Activated T-cell treated with anti-CD3 and anti-CD28 coated beads, Interleukin-2, amount 50 U/mL, for 24 hours (primary cell): ENCODE data around the gene GJB2.
A peak's percentile ranks its signal among the peaks of the same experiment; 100 is the strongest.

Experiments
- DNase-seq: peaks from one replicate; pipeline ENCODE4 v3.0.0-alpha.2; 2020
- H3K27ac Mint-ChIP-seq: 2 replicates; pipeline ENCODE4 v1.8.0; 2020; ENCODE audit warnings: mild to moderate bottlenecking, mixed read lengths
- H3K27me3 Mint-ChIP-seq: 2 replicates; pipeline ENCODE4 v1.8.0; 2020; ENCODE audit warnings: mixed read lengths
- H3K36me3 Mint-ChIP-seq: 2 replicates; pipeline ENCODE4 v1.8.0; 2020; ENCODE audit warnings: low read depth, mixed read lengths
- H3K4me1 Mint-ChIP-seq: 2 replicates; pipeline ENCODE4 v1.8.0; 2020; ENCODE audit warnings: low read depth, mixed read lengths
- H3K4me3 Mint-ChIP-seq: 2 replicates; pipeline ENCODE4 v1.8.0; 2020; ENCODE audit warnings: mild to moderate bottlenecking, moderate library complexity, mixed read lengths
- H3K9me3 Mint-ChIP-seq: 2 replicates; pipeline ENCODE4 v1.8.0; 2020; ENCODE audit warnings: mixed read lengths

The GJB2 gene

DNA sequence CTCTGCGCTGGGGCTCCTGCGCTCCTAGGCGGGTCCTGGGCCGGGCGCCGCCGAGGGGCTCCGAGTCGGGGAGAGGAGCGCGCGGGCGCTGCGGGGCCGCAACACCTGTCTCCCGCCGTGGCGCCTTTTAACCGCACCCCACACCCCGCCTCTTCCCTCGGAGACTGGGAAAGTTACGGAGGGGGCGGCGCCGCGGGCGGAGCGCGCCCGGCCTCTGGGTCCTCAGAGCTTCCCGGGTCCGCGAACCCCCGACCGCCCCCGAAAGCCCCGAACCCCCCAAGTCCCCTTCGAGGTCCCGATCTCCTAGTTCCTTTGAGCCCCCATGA is at the start of gene GJB2:
Gene GJB2 (minus strand): TSS at position 103 of the 326 bp plus-strand sequence. CDS start 3,357 bp downstream, outside the sequence.
- no peak for DNase-seq
- Mint-ChIP-seq H3K4me3 (peak within 1 kb of the TSS; percentile 68), H3K36me3 (no peaks in the 10 kb centered on the region), H3K4me1 (peaks cover 24% of the 10 kb centered on the region), H3K9me3 (no peaks in the 10 kb centered on the region), H3K27ac (no peak within 1 kb of the TSS), H3K27me3 (peaks cover 65% of the 10 kb centered on the region)

DNA sequence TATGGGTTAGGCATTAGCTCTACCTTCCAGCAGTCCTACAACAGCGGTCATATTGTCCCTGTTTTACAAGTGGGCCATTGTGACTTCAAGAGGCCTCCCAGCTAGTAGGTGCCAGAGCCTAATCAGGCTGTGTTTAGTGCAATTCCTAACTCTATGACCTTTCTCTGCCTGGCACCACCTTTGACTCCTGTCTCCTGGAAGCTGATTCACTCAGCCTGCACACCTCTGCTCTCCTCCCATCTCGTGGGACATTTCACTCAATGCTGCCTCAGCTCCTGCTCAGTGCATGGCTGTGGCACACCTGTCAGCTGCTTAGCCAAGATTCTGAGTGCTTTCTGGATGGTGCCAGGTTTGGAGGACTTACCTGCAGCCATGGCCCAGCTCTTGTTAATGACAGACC is 48.9 kb upstream of the GJB2 start:
- H3K27me3 Mint-ChIP-seq = peaks cover 21% of the 10 kb centered on the region
- no peak for DNase-seq
- no peaks in the 10 kb centered on the region for H3K36me3 Mint-ChIP-seq
- H3K9me3 Mint-ChIP-seq = no peaks in the 10 kb centered on the region
- H3K4me3 Mint-ChIP-seq = no peak overlapping the region
- H3K27ac Mint-ChIP-seq = no peak overlapping the region
- H3K4me1 Mint-ChIP-seq = peaks cover 3% of the 10 kb centered on the region

DNA sequence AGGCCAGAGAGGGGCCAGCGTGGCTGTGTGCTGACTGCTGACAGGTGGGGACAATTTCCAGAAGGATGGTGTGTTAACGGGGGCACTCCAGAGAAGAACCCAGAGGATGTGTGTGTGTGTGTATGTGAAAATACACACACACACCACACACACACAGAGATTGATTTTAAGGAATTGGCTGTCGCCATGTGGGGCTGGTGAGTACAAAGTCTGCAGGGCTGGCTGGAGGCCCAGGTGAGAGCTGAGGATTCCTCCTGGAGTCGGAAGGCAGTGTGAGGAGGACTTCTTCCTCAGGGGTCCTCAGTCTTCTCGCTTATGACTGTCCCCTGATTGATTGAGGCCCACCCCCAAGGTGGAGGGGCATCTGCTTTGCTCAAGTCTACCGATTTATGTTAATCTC is 47.0 kb upstream of the GJB2 start:
- peaks cover 3% of the 10 kb centered on the region for H3K4me1 Mint-ChIP-seq
- no peak overlapping the region for H3K27ac Mint-ChIP-seq
- no peak overlapping the region for H3K4me3 Mint-ChIP-seq
- H3K27me3 Mint-ChIP-seq = peaks cover 28% of the 10 kb centered on the region
- H3K9me3 Mint-ChIP-seq = no peaks in the 10 kb centered on the region
- H3K36me3 Mint-ChIP-seq = no peaks in the 10 kb centered on the region
- DNase-seq = no peak

- Mint-ChIP-seq H3K4me3 (peak overlapping the region; percentile 15), H3K9me3 (no peaks in the 10 kb centered on the region), H3K4me1 (peaks cover 11% of the 10 kb centered on the region), H3K36me3 (no peaks in the 10 kb centered on the region), H3K27ac (no peak overlapping the region), H3K27me3 (peaks cover 50% of the 10 kb centered on the region)
- no peak for DNase-seq
Observed at GRCh38 chr13:20232556-20233277, 40.0 kb upstream of the GJB2 start.

DNA sequence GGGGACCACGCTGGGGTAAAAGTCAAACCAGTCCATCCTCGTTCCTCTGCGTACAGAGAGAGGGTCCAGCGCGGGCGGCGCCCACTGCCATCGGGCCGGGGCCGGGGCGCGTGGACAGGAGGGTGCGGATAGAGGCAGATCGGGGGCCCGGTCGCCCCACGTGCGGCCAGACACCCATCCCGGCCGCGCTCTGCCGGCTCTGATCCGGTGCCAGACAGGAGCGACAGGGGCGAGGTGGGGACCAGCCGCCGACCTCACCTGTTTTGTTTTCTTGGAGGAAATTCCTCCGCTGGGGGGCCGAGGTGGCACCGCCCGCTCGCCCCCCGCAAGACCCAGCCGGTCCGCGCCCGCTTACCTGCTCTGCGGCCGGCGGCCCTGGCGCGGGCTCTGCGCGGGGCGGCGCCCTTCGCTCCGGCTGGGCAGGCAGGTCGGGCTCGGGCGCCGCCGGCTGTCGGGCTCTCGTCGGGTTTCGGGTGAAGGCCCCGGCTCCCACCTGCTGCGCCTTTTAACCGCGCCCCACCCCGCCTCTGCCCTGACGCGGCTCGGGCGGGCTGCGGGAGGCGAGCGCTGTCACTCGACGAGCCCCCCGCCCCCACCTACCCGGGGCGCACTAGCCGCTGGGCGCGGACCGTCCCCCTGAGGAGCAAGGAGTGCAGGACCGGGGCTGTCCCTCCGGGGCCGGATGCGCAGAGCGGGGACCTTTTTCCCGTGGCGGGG is 39.3 kb upstream of the GJB2 start, which contains the start of gene GJB6:
Gene GJB6 (minus strand): TSS at position 481 of the 717 bp plus-strand sequence. CDS start 8,839 bp downstream, outside the sequence.
- peaks cover 50% of the 10 kb centered on the region for H3K27me3 Mint-ChIP-seq
- H3K27ac Mint-ChIP-seq = peak within 1 kb of the TSS; percentile 71
- peaks cover 11% of the 10 kb centered on the region for H3K4me1 Mint-ChIP-seq
- peak within 1 kb of the TSS; percentile 76 for H3K4me3 Mint-ChIP-seq
- DNase-seq = peak; percentile 53
- no peaks in the 10 kb centered on the region for H3K9me3 Mint-ChIP-seq
- H3K36me3 Mint-ChIP-seq = no peaks in the 10 kb centered on the region

- H3K4me3 Mint-ChIP-seq = peak overlapping the region; percentile 76
- H3K36me3 Mint-ChIP-seq = no peaks in the 10 kb centered on the region
- DNase-seq = peak; percentile 50
- peaks cover 11% of the 10 kb centered on the region for H3K4me1 Mint-ChIP-seq
- peak overlapping the region; percentile 71 for H3K27ac Mint-ChIP-seq
- H3K9me3 Mint-ChIP-seq = no peaks in the 10 kb centered on the region
- peaks cover 50% of the 10 kb centered on the region for H3K27me3 Mint-ChIP-seq
Observed at GRCh38 chr13:20230913-20231838, 38.4 kb upstream of the GJB2 start.

DNA sequence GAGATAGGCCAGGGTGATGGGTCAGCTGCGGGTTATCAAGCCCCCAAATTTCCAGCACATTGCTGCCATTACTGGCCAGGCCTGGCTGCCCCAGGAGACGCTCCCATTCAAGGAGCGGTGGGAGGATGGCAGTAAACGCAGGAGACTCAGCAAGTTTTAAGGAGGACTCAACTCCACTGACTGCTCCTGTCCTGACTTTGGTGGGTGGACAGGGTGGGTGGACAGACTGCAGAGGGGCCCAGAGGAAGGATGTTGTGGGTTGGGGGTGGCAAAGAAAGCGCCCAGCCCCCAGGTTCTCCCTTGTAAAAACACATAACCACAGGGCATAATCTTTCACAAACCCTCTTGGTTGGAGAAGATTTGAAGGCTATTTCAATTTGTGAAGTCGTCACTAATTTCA is 35.0 kb upstream of the GJB2 start:
- no peaks in the 10 kb centered on the region for H3K9me3 Mint-ChIP-seq
- no peak overlapping the region for H3K4me3 Mint-ChIP-seq
- DNase-seq = no peak
- H3K27me3 Mint-ChIP-seq = peaks cover 31% of the 10 kb centered on the region
- H3K4me1 Mint-ChIP-seq = peaks cover 11% of the 10 kb centered on the region
- no peak overlapping the region for H3K27ac Mint-ChIP-seq
- no peaks in the 10 kb centered on the region for H3K36me3 Mint-ChIP-seq

DNA sequence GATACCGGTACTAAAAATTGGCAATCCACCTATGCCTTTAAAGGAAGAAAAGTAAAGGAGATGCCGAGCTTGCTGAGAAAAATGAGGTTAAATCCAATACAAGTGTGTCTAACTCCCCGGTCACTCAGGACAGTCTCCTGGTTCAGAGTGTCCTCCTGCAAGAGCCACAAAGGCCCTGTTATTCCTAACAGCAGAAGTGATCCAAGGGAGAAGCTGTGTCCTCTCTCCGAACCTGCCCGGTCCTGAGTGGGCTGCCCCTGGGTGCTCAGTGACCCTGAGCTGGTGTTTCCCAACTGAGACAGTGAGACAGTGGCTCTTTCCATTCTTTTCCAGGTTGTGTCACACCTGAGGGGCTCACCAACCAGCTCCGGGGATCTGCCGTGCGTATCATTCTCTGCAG is 34.5 kb upstream of the GJB2 start:
- peaks cover 12% of the 10 kb centered on the region for H3K4me1 Mint-ChIP-seq
- H3K4me3 Mint-ChIP-seq = no peak overlapping the region
- no peaks in the 10 kb centered on the region for H3K9me3 Mint-ChIP-seq
- DNase-seq = no peak
- no peak overlapping the region for H3K27ac Mint-ChIP-seq
- H3K27me3 Mint-ChIP-seq = peaks cover 29% of the 10 kb centered on the region
- no peaks in the 10 kb centered on the region for H3K36me3 Mint-ChIP-seq

DNA sequence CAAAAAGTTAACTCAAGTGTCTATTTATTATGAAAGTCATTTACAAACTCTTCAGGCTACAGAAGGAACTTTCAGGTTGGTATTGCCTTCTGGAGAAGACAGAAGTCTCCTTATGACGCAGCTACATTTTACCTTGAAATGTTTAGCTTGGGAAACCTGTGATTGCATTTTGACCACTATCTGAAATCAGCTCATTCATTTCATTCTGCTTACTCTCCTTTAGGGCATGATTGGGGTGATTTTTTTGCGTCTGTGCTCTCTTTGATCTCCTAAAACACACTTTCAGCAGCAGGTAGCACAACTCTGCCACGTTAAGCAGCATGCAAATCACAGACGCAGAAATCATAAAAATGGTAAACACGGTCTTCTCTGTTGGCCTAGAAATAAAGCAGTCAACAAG is 29.8 kb upstream of the GJB2 start:
- Mint-ChIP-seq H3K27ac (no peak overlapping the region), H3K9me3 (no peaks in the 10 kb centered on the region), H3K27me3 (peaks cover 5% of the 10 kb centered on the region), H3K36me3 (no peaks in the 10 kb centered on the region), H3K4me1 (peaks cover 19% of the 10 kb centered on the region), H3K4me3 (no peak overlapping the region)
- DNase-seq = no peak

DNA sequence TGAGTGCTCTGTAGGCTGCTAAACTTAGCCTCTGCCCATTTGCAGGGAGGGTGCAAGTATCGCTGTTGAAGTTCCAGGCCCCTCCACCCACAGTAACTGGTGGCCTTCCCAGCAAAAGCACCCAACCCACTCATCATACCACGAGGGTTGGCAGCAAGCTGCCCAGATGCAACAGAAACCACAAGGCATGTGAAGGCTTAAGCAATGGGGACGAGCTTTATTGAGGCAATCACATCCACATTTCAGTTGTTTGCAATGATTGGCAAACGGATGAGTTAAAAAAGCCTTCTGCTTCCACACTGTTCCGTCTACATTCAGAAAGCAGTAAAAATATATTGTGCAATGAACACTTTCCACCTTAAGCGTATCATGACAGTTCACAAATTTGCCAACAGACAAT is 29.0 kb upstream of the GJB2 start:
- no peaks in the 10 kb centered on the region for H3K9me3 Mint-ChIP-seq
- no peak overlapping the region for H3K27ac Mint-ChIP-seq
- no peaks in the 10 kb centered on the region for H3K36me3 Mint-ChIP-seq
- no peak overlapping the region for H3K4me3 Mint-ChIP-seq
- H3K4me1 Mint-ChIP-seq = peaks cover 19% of the 10 kb centered on the region
- H3K27me3 Mint-ChIP-seq = peaks cover 5% of the 10 kb centered on the region
- no peak for DNase-seq

GRCh38 chr13:20219577-20219976 is 26.8 kb upstream of the GJB2 start:
- DNase-seq = no peak
- Mint-ChIP-seq H3K27ac (peak overlapping the region; percentile 66), H3K9me3 (no peaks in the 10 kb centered on the region), H3K27me3 (no peaks in the 10 kb centered on the region), H3K4me1 (peaks cover 19% of the 10 kb centered on the region), H3K4me3 (peak overlapping the region; percentile 21), H3K36me3 (no peaks in the 10 kb centered on the region)

- Mint-ChIP-seq H3K4me3 (no peak overlapping the region), H3K27ac (no peak overlapping the region), H3K4me1 (peaks cover 17% of the 10 kb centered on the region), H3K36me3 (no peaks in the 10 kb centered on the region), H3K27me3 (no peaks in the 10 kb centered on the region), H3K9me3 (peaks cover 2% of the 10 kb centered on the region)
- no peak for DNase-seq
Observed at GRCh38 chr13:20217168-20217567, 24.4 kb upstream of the GJB2 start.

GRCh38 chr13:20209948-20210347 is 17.2 kb upstream of the GJB2 start:
- H3K9me3 Mint-ChIP-seq = peaks cover 2% of the 10 kb centered on the region
- no peak overlapping the region for H3K4me3 Mint-ChIP-seq
- no peaks in the 10 kb centered on the region for H3K4me1 Mint-ChIP-seq
- H3K27me3 Mint-ChIP-seq = peaks cover 27% of the 10 kb centered on the region
- no peak for DNase-seq
- H3K36me3 Mint-ChIP-seq = no peaks in the 10 kb centered on the region
- H3K27ac Mint-ChIP-seq = no peak overlapping the region

DNA sequence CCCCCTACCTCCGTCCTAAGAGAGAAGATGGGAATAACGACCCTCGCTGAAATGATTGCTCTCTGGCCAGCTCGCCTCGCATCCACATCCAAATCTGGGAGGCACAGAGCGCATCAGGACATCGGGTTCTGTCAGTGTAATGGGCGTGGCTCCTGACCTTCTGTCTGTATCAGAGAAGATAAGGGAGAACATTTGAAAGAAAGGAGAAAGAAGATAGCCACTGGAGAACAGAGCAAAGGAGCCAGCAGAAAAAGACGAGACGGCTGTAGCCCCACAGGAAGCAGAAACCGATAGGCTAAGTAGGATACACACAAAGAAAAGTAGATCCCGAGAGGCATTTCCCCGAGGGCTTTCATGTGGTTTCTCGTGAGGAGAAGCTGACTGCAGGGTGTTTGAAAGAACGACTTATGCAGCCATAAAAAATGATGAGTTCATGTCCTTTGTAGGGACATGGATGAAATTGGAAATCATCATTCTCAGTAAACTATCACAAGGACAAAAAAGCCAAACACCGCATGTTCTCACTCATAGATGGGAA is 14.0 kb upstream of the GJB2 start:
- DNase-seq = no peak
- Mint-ChIP-seq H3K27ac (no peak overlapping the region), H3K9me3 (peaks cover under 1% of the 10 kb centered on the region), H3K27me3 (peaks cover 31% of the 10 kb centered on the region), H3K4me3 (no peak overlapping the region), H3K36me3 (no peaks in the 10 kb centered on the region), H3K4me1 (no peaks in the 10 kb centered on the region)
